Measurements from ENCODE around the gene AK1.

The AK1 gene

DNA sequence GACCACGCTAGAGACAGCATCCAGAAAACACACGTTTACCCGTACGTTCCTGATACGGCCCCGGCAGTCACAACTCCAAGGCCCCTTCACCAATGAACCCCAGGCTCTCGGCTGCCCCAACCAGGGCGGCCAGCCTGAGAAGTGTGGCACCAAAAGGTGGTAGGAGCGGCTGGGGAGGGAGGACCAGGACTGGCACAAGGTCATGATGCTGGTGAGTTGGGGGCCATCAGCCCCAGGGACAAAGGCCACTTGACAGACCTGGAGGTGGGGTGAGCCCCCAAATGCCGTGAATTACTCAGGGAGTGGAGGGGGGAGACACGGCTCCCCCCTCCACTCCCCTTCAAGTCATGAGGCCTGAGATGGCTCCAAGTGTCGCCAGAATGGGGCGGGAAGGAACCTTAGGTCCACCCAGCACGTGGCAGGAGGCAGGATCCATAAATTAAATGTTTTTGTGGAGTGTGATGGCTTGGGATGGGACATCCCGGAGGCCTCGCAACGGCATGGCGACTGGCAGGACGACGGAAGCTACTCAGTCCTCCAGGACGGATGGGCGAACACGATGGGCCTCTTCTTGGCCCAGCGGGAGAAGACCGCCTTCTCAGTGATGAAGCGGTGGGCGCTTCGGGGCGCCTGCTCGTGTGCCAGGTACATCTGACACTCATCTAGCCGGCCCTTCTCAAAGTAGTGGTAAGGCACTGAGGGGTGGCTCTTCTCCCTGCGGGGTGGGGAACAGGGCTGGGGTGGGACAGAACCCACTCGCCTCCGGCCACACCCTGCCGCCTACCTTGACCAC, 30.6 kb upstream of the AK1 start:
- FAIRE-seq (no peak), DNase-seq (ENCODE audit: insufficient read length) (no peak)
- TF ChIP-seq POLR2A (IDR thresholded peaks at IDR 0.05; ENCODE audit: low read depth, low read length), result no peak
- TF ChIP-seq POLR2AphosphoS5 (IDR thresholded peaks at IDR 0.05; ENCODE audit: low read depth, low read length), result no peak
- TF ChIP-seq TAF1 (IDR thresholded peaks at IDR 0.05; ENCODE audit: borderline replicate concordance, low read depth, low read length), result no peak

DNA sequence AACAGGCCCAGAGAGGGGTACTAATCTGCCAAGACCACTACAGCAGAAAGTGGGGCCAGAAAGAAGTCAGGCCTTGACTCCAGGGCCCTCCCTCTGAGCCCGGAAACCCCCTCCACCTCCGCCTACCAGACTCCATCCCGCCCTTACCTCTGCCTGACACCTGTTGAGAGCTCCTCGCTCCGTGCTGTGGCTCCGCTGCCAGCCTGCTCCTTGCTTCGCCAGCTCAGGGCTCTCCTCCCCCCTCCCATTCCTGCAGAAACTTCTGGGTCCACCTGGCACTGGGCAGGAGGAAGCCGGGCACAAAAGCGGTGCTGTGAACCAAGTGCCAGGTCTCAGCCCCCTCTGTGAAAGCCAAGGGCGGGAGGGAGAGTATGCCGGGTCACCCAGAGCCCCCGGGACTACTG, 28.3 kb upstream of the AK1 start:
- DNase-seq (ENCODE audit: insufficient read length) (no peak), FAIRE-seq (no peak)
- 0 out of 2 replicates have a peak, but pooled peaks have one; percentile 4 for TF ChIP-seq POLR2AphosphoS5 (IDR thresholded peaks at IDR 0.05; ENCODE audit: low read depth, low read length)
- peak; percentile 15 for TF ChIP-seq POLR2A (IDR thresholded peaks at IDR 0.05; ENCODE audit: low read depth, low read length)
- no peak for TF ChIP-seq TAF1 (IDR thresholded peaks at IDR 0.05; ENCODE audit: borderline replicate concordance, low read depth, low read length)

DNA sequence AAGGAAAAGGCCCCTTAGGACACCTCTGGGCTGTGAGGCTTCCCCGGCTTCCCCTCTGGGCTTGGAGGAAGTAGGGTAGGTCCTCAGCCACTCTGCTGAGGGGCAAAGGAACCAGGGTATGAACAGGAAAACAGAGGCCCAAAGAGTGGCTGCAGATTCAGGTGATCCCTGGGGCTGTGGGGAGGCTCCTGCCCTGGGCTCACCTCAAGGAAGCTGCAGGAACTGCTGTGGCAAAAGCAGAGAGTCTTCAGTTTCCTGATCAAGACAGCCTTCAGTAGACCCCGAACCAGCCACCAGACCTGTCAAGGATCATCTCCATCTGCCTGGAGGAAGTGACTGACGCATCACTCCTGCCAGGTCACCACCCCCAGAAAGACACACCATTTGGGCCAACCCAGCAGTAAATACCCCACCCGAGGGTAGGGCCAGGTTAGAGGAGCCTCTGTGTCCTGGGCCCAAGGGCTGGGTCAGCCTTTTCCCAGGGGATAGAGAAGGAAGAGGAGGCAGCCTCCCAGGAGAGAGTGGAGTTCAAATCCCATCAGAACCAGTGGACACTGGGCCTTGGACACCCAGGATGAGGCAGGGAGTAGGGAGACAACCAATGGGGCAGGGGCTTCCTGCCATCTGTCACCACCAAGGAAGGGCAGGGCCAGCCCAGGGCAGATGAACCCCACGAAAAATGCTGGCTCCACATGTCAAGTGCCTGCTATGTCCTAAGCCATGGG, 27.7 kb upstream of the AK1 start:
- TF ChIP-seq POLR2A (IDR thresholded peaks at IDR 0.05; ENCODE audit: low read depth, low read length) (peak; percentile 23; the same call in 1 of the 2 replicates), TAF1 (IDR thresholded peaks at IDR 0.05; ENCODE audit: borderline replicate concordance, low read depth, low read length) (no peak), POLR2AphosphoS5 (IDR thresholded peaks at IDR 0.05; ENCODE audit: low read depth, low read length) (0 out of 2 replicates have a peak, but pooled peaks have one; percentile 17)
- no peak for DNase-seq (ENCODE audit: insufficient read length)
- peak; percentile 60 for FAIRE-seq

DNA sequence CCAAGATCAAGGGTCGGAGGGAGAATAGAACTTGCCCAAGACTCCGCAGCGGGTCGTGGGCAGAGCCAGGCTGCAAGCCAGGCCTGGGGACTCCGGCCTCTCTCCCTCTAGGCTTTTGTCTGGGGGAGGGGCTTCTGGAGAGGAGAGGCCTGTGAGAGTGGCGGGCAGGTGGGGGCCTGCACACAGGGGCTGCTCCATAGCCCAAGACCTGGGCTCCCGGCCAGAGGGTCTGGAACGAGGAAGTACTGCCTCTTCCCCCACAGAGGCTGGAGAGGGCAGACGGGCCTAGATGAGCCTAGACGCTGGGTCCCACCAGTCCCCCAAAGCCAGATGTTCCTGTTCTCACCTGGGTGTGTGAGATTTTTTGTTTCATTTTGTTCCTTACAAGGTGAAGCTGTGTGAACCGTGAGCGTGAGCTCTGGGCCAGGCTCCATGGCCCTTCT, 27.1 kb upstream of the AK1 start:
- no peak for DNase-seq (ENCODE audit: insufficient read length)
- FAIRE-seq, result peak; percentile 71
- TF ChIP-seq POLR2AphosphoS5 (IDR thresholded peaks at IDR 0.05; ENCODE audit: low read depth, low read length), result no peak
- no peak for TF ChIP-seq TAF1 (IDR thresholded peaks at IDR 0.05; ENCODE audit: borderline replicate concordance, low read depth, low read length)
- no peak for TF ChIP-seq POLR2A (IDR thresholded peaks at IDR 0.05; ENCODE audit: low read depth, low read length)

DNA sequence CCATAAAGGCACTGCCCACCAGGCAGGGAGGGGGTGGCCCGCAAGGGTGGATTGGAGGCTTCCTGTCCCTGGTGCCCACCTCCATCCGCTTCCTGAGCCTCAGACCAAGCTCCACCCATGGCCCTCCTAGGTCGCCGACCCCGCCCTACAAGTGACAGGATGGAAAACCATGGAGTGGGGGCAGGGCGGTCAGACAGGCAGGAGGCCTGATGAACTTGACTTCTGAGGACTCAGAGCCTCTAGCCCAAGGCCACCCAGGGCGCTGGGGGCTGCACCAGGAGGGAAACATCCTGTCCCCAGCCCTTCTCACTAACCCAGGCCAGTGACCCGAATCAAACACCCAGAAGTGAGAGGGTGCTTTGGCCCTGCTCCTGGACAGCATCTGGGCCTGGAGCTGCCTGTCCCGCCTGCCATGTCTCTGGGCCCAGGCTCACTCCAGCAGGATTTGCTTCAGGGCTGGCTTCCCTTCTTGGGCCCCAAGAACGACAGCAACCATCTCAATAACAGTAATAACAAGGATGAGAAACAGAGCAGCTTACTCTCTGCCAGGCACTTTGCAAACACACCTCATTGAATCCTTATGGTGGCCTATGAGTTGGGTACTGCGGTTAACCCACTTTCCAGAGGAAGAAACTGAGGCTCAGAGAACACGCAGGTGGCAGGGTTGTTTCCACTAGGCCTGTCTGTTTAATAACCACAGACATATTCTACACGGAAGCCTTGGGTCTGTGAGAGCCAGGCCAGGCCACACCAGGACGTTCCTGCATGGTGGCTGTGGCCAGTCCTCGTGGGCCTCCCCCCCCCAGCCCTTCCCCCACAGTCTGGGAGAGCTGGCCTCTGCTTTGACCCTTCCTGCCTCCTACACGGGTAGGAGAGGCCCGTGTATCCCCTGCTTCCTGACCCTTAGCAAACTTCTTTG, 26.3 kb upstream of the AK1 start:
- TF ChIP-seq POLR2AphosphoS5 (IDR thresholded peaks at IDR 0.05; ENCODE audit: low read depth, low read length) (no peak; the same call in 1 of the 2 replicates), TAF1 (IDR thresholded peaks at IDR 0.05; ENCODE audit: borderline replicate concordance, low read depth, low read length) (0 out of 2 replicates have a peak, but pooled peaks have one; percentile 41), POLR2A (IDR thresholded peaks at IDR 0.05; ENCODE audit: low read depth, low read length) (no peak; the same call in 1 of the 2 replicates)
- peak; percentile 87 for FAIRE-seq
- DNase-seq (ENCODE audit: insufficient read length), result no peak

DNA sequence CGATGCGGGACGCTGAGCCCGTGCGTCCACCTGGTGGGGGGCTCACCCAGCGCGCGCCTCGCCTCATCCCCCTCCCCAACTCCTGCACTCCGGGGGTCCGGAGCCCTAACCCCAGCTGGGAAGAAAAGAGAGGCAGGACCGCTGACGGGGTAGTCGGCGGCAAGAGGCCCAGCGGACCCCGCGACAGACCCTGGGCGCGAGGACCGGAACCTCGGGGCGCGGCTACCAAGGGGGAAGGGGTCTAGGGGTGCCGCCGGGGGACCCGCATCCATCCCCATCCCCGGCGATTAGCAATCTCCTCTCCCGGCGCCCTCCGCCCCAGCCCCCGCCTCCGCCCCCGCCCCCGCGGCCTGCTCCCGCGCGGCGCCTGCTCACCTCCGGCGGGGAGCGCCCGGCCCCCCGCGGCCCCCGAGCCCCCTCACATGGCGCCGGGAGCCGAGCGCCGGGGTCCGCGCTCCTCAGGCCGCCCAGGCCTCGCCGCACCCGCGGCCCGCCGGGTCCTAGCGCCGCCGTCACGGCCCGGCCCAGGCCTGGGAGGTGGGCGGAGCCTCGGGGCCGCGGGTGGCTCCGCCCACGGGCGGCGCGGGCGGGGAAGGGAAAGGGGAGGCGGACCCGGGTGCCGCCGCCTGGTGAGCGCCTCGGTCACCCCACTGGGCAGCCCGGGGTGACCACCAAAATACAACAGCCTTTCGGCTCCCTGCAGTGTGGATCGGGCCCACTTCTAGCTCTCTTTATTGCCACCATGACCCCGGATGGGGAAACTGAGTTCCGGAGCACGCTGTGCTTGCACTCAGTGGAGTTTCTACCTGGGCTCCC, 21.9 kb upstream of the AK1 start, which contains the start of gene ST6GALNAC6:
ST6GALNAC6 (minus strand) TSS at position 476 of the 816 bp plus-strand sequence. CDS start 1,622 bp downstream, outside the sequence.
- peak; percentile 93 for DNase-seq (ENCODE audit: insufficient read length)
- TF ChIP-seq TAF1 (IDR thresholded peaks at IDR 0.05; ENCODE audit: borderline replicate concordance, low read depth, low read length) (no peak), POLR2A (IDR thresholded peaks at IDR 0.05; ENCODE audit: low read depth, low read length) (no peak)
- peak; percentile 81 for FAIRE-seq

DNA sequence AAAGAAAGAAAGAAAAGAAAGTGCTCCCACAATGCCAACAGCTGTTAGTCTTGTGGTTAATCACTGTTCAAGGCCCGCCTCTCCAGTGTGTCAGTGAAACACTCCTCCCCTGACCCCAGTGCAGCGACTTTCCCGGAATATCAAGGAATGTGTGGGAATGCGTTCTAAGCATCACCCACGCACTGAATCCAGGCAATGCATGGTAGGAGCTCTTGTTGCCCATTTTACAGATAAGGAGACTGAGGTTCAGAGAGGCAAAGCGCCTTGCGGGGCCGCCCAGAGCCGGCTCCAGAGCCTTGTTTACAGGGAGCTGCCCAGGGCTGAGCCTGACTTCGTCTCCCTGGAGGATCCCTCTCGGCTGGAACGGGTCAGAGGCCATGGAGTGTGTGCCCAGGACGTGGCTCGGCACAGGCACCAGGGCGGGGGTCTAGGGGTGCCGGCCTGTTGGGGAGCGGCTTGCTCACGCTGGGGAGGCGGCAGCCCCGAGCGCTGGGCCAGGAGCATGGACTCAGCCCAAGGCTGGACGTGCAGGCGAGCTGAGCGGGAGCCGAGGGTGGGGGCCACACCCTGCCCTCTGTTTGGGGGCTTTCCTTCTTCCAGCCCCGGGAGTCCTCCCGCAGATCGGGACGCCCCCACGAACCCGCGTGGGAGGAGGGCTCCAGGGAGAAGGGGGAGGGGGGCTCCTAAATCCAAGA, 21.1 kb upstream of the AK1 start:
- no peak for FAIRE-seq
- no peak for DNase-seq (ENCODE audit: insufficient read length)
- TF ChIP-seq TAF1 (IDR thresholded peaks at IDR 0.05; ENCODE audit: borderline replicate concordance, low read depth, low read length) (no peak), POLR2AphosphoS5 (IDR thresholded peaks at IDR 0.05; ENCODE audit: low read depth, low read length) (no peak), POLR2A (IDR thresholded peaks at IDR 0.05; ENCODE audit: low read depth, low read length) (no peak)

DNA sequence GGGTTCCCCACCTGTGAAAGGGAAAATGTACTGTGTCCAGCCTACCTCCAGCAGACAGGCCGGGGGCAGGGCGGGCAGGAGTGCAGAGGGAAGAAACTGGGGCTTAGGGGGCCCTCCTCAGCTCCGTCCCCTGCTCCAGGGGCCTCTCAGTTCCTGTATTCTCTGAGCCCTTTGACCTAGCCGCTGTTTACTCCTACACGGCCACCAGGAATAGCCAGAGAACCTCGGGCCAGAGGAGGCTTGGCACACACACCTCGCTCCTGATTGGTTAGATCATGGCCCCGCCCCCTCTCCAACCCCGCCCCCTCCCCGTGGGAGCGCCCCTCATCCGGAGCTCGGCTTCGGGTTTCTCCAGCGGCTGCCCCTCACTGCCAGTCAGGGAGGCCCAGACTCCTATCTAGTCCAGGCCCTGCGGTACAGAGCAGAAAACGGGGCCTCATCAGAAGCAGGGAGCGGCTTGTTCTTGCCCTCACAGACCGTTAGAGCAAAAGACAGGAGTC, 19.8 kb upstream of the AK1 start:
- FAIRE-seq (no peak), DNase-seq (ENCODE audit: insufficient read length) (no peak)
- TF ChIP-seq POLR2AphosphoS5 (IDR thresholded peaks at IDR 0.05; ENCODE audit: low read depth, low read length) (no peak), TAF1 (IDR thresholded peaks at IDR 0.05; ENCODE audit: borderline replicate concordance, low read depth, low read length) (no peak), POLR2A (IDR thresholded peaks at IDR 0.05; ENCODE audit: low read depth, low read length) (no peak)

DNA sequence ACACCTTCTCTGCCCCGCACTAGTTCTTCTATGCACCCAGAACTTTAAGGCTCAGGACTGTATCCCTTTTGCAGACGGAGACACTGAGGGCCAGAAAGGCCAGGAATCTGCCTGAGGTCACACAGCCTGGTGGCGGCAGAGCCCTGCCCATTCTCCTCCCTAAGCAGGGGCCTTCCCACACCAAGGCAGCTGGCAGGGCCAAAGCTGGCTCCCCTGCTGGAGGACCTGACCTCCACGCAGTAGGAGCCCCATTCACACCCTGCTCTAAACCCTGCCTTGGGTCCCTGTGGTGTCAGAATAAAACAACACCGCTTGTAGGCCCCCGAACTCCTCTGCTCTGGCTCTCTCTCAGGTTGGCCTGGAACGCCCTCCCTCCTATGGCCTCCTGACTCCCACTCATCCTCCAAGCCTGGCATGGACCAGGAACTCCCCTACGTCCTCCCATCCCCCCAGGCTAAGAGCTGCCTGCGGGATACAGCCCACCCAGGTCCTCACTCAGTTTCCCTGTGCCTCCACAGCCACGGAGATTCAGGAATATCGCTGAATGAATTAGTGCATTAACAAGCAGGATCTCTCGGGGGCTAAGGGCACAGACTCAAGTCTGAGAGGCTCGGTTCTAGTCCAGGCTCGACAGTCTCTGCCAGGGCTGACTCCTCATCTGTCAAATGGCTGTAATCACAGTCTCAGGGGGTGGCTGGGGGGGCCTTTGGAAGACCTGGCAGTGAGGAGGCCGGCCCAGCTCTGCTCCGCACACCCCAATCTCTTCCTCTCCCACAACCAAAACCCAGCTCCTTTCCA, 19.1 kb upstream of the AK1 start:
- DNase-seq (ENCODE audit: insufficient read length), result no peak
- FAIRE-seq, result no peak
- TF ChIP-seq TAF1 (IDR thresholded peaks at IDR 0.05; ENCODE audit: borderline replicate concordance, low read depth, low read length) (no peak), POLR2AphosphoS5 (IDR thresholded peaks at IDR 0.05; ENCODE audit: low read depth, low read length) (no peak), POLR2A (IDR thresholded peaks at IDR 0.05; ENCODE audit: low read depth, low read length) (no peak)

Data from GM12892 (cell line).